Sigmoid colon (tissue), 7 donors: Measurements from ENCODE around the gene FBLN1. TPM values are rescaled to one million over a fixed set of nuclear protein-coding genes. Genes with fewer than 3 reads are reported as not detected.

ENCODE experiments used
- DNase-seq: peaks from one replicate; pipeline ENCODE4 v3.0.0-alpha.2; 2019
- H3K27ac ChIP-seq, 4 donors: fragments of 200-600 bp; sonication (generic); one replicate each; pipeline ENCODE4 v1.5.1; 2016 to 2019; ENCODE audit warnings: mild to moderate bottlenecking in 1 of 4
- H3K27me3 ChIP-seq, 3 donors: fragments of 200-600 bp; sonication (generic); one replicate each; pipeline ENCODE4 v1.5.1; 2019; ENCODE audit warnings: mild to moderate bottlenecking in 1 of 3
- H3K36me3 ChIP-seq, 4 donors: fragments of 200-600 bp; sonication (generic); one replicate each; pipeline ENCODE4 v1.5.1; 2016 to 2019
- H3K4me1 ChIP-seq, 4 donors: fragments of 200-600 bp; sonication (generic); one replicate each; pipeline ENCODE4 v1.5.1; 2017 to 2019
- H3K4me3 ChIP-seq, 4 donors: fragments of 200-600 bp; sonication (generic); one replicate each; pipeline ENCODE4 v1.5.1; 2017 to 2019; ENCODE audit warnings: mild to moderate bottlenecking in 2 of 4, moderate library complexity in 1 of 4
- H3K9me3 ChIP-seq, 4 donors: fragments of 200-600 bp in 3 of 4; sonication (generic) in 3 of 4; one replicate each; pipeline versions ENCODE4 v1.5.1 to v1.6.1; 2013 to 2019
- EP300 ChIP-seq, 4 donors: sonication (generic); formaldehyde crosslinking; IDR thresholded peaks; one replicate each; pipeline ENCODE4 v1.6.1; 2017; ENCODE audit warnings: antibody characterized with exemption in 4 of 4
- POLR2A ChIP-seq, 2 donors: fragments of 450-650 bp; IDR thresholded peaks; one replicate each; pipeline ENCODE4 v1.6.1; 2016; ENCODE audit warnings: antibody characterized with exemption in 2 of 2, mild to moderate bottlenecking in 2 of 2, moderate library complexity in 2 of 2
- POLR2AphosphoS5 ChIP-seq, 4 donors: sonication (generic); formaldehyde crosslinking; IDR thresholded peaks; one replicate each; pipeline ENCODE4 v1.6.1; 2017; ENCODE audit warnings: antibody characterized with exemption in 4 of 4
- WGBS, 2 donors: extraction: QIAGEN DNeasy Blood & Tissue Kit; methylation state at CpG; one replicate each; pipeline ENCODE4 v1.1.7; 2013; 5-methylcytosine and 5-hydroxymethylcytosine counted together
- intact Hi-C: fragments of 100-400 bp; cut with DNase I; formaldehyde crosslinking; loops from one replicate; pipeline ENCODE4 v1.15.1; 2023
- polyA plus RNA-seq, 3 donors: library from polyadenylated mRNA; stranded (reverse); fragments of 200-250 nt; gene quantifications; one replicate each; pipeline ENCODE4 v1.2.3, GENCODE V29; 2013
- total RNA-seq, 4 donors: library from RNA; depleted of rRNA; stranded (reverse); fragments of >200 nt; gene quantifications; one replicate each; pipeline ENCODE4 v1.1.0, GENCODE V29; 2016
- TF ChIP-seq, protein P1 (sequence below), 4 experiments: fragments of 450-650 bp in 3 of 4; fragments of 200-600 bp in 1 of 4; IDR thresholded peaks; one replicate each; pipeline ENCODE4 v1.5.1; 2016 to 2019; ENCODE audit warnings: antibody characterized with exemption in 4 of 4, mild to moderate bottlenecking in 3 of 4, moderate library complexity in 2 of 4
- donor health status: healthy with polysubstance abuse.
- donor health status: Bipolar disorder and iron deficiency.
- donor health status: healthy.

FBLN1 gene
- total and polyA plus RNA-seq, 7 donors, result 9.0 to 230 (median 123) TPM

DNA sequence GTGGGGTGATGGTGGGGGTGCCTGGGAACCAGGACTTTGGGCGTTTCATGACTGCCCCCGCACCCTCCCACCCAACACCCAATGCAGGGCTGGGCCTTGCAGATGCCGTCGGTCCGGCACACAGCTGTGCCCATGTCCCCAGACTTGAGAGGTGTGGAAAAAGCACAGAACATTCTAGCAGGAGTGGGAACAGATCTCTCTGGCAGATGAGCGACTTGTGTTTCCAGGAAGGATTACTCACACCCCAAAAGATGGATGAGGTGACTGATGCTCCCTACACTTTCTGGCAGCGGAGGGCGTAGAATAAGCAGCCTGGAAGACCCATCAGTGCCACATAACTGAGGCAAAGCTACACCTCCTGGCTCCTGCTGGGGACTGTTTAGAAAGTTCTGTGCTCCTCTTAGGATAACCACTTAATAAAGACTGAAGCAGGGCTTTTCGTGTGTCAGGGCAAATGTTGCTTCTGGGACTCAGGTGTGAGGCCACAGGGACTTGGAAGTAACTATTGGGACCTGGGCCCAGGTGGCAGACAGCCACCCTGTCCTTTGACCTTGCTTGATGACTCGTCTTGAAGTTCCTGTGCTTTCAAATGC, 24.2 kb downstream of the FBLN1 start:
- peaks cover 0 to 20% (median 5%) of the 10 kb centered on the region in 4 donors for H3K4me1 ChIP-seq
- no peak overlapping the region for H3K4me3 ChIP-seq
- H3K36me3 ChIP-seq, result peaks cover 0 to 9% (median 0%) of the 10 kb centered on the region in 4 donors
- TF ChIP-seq POLR2AphosphoS5 (IDR thresholded peaks at IDR 0.05) (peak in 2 of 4 donors; percentile 15 to 68), EP300 (IDR thresholded peaks at IDR 0.05) (peak in 1 of 4 donors; percentile 35), POLR2A (IDR thresholded peaks at IDR 0.05) (no peak)
- TF ChIP-seq, protein P1, sequence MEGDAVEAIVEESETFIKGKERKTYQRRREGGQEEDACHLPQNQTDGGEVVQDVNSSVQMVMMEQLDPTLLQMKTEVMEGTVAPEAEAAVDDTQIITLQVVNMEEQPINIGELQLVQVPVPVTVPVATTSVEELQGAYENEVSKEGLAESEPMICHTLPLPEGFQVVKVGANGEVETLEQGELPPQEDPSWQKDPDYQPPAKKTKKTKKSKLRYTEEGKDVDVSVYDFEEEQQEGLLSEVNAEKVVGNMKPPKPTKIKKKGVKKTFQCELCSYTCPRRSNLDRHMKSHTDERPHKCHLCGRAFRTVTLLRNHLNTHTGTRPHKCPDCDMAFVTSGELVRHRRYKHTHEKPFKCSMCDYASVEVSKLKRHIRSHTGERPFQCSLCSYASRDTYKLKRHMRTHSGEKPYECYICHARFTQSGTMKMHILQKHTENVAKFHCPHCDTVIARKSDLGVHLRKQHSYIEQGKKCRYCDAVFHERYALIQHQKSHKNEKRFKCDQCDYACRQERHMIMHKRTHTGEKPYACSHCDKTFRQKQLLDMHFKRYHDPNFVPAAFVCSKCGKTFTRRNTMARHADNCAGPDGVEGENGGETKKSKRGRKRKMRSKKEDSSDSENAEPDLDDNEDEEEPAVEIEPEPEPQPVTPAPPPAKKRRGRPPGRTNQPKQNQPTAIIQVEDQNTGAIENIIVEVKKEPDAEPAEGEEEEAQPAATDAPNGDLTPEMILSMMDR (IDR thresholded peaks at IDR 0.05), result no peak
- H3K9me3 ChIP-seq, result no peaks in the 10 kb centered on the region
- 80 to 84% methylated on average over 10 of the region's 10 CpGs for WGBS, 2 donors
- intact Hi-C loops, result no loop called here
- DNase-seq, result peak; percentile 86
- no peaks in the 10 kb centered on the region for H3K27me3 ChIP-seq
- peak overlapping the region; percentile 51 to 83 (median 62) for H3K27ac ChIP-seq

DNA sequence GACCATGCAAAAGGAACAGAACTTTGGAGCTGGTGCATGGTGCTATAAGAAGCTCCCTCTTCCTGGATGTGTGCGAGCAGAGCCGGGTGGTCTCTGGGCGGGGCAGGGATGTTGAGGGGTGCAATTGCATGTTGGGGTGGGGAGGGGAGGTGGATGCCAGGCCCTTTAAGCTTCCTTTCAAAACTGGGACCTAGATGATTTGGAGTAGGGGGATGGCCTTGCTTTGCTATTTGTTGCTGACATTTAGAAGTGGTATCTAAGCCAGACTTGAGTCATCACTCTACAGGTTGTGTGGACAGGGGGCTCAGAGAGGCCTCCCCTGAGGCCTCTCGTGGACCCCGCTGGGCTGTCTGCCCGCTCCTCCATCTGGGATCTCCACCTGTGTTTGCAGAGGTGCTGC, 24.8 kb downstream of the FBLN1 start:
- H3K4me3 ChIP-seq, result no peak overlapping the region
- WGBS, 2 donors, result 86 to 88% methylated on average over 6 of the region's 6 CpGs
- H3K27me3 ChIP-seq, result no peaks in the 10 kb centered on the region
- DNase-seq, result no peak
- peaks cover 0 to 5% (median 0%) of the 10 kb centered on the region in 4 donors for H3K36me3 ChIP-seq
- no peaks in the 10 kb centered on the region for H3K9me3 ChIP-seq
- intact Hi-C loops, result no loop called here
- peaks cover 0 to 20% (median 5%) of the 10 kb centered on the region in 4 donors for H3K4me1 ChIP-seq
- TF ChIP-seq POLR2AphosphoS5 (IDR thresholded peaks at IDR 0.05), result no peak
- TF ChIP-seq, protein P1 (IDR thresholded peaks at IDR 0.05), result no peak
- no peak for TF ChIP-seq EP300 (IDR thresholded peaks at IDR 0.05)
- TF ChIP-seq POLR2A (IDR thresholded peaks at IDR 0.05), result no peak
- peak overlapping the region; percentile 51 to 83 (median 62) for H3K27ac ChIP-seq

DNA sequence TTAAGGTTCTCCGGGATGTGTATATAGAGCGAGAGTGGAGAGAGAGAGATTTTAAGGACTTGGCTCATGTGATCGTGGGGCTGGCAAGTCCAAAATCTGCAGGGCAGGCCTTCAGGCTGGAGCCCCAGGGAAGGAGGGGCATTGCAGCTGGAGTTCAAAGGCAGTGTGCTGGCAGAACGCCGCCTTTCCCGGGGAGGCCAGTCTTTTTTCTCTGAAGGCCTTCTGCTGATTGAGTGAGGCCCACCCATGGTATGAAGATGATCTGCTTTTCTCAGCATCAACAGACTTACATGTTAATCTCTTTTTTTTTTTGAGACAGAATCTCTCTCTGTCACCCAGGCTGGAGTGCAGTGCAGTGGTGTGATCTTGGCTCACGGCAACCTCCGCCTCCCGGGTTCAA, 25.4 kb downstream of the FBLN1 start:
- peaks cover 0 to 3% (median 0%) of the 10 kb centered on the region in 4 donors for H3K36me3 ChIP-seq
- WGBS, 2 donors, result 82 to 89% methylated on average over 9 of the region's 9 CpGs
- no peaks in the 10 kb centered on the region for H3K9me3 ChIP-seq
- no peak for TF ChIP-seq EP300 (IDR thresholded peaks at IDR 0.05)
- TF ChIP-seq POLR2AphosphoS5 (IDR thresholded peaks at IDR 0.05), result no peak
- H3K27ac ChIP-seq, result peak overlapping the region in 3 of 4 donors; percentile 2 to 83 (median 63)
- no peak for DNase-seq
- no peaks in the 10 kb centered on the region for H3K27me3 ChIP-seq
- H3K4me1 ChIP-seq, result peaks cover 0 to 20% (median 5%) of the 10 kb centered on the region in 4 donors
- H3K4me3 ChIP-seq, result no peak overlapping the region
- intact Hi-C loops, result no loop called here

DNA sequence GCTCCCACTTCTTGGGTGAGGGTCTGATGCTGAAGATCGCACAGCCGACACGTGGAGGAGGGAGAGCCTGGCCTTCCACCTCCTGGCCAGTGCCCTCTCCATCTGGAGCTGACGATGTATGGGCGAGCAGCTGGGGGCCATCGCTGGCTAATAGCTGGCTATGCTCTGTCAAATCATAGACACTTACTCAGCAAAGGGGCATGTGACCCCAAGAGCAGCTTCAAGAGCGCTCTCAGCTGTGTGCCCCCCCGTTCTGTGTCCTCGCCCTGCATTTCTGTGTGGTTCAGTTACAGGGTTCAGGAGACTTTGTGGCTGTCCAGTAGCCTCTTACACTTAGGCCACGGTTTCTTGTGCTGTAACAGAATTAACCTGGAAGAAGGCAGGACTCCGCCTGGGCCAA, 26.4 kb downstream of the FBLN1 start:
- 85 to 89% methylated on average over 11 of the region's 11 CpGs for WGBS, 2 donors

DNA sequence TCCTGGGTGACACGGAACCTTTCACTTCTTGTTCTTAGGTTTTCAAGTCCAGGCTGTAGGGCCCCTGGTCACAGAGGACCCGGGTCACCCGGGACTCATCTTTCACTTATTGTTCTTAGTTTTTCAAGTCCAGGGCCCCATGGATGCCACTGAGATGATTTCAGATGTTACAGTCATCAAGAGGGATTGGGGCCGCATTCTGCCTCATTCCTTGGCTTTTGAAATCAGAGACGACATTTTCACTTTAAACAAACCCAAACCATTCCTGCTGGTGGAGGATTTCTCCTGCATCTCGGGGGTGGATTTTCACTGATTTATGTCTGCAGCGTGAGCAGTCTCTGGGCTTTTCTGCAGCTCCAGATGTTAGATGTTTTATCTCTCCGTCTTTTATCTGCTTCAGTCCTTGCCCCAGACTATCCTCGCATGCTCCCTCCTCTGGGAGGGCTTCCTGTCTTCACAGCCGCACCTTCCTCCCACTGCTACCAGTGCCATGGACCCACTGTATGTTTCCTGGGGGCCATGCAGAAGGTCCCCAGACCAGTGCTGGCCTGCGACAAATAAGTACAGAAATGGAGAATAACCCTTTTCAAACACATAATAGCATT, 27.4 kb downstream of the FBLN1 start:
- Histone ChIP-seq H3K9me3 (no peaks in the 10 kb centered on the region), H3K4me3 (no peak overlapping the region), H3K36me3 (no peaks in the 10 kb centered on the region), H3K4me1 (peaks cover 0 to 37% (median 19%) of the 10 kb centered on the region in 4 donors), H3K27me3 (no peaks in the 10 kb centered on the region), H3K27ac (peak overlapping the region in 3 of 4 donors; percentile 37 to 83 (median 42))
- 81 to 84% methylated on average over 11 of the region's 11 CpGs for WGBS, 2 donors
- intact Hi-C loops, result no loop called here
- TF ChIP-seq, protein P1 (IDR thresholded peaks at IDR 0.05), result no peak
- TF ChIP-seq POLR2AphosphoS5 (IDR thresholded peaks at IDR 0.05) (no peak), EP300 (IDR thresholded peaks at IDR 0.05) (no peak), POLR2A (IDR thresholded peaks at IDR 0.05) (no peak)
- DNase-seq, result no peak

More for the DNA sequence above, 26.4 kb downstream of the FBLN1 start:
- TF ChIP-seq, protein P1 (IDR thresholded peaks at IDR 0.05), result no peak
- TF ChIP-seq POLR2AphosphoS5 (IDR thresholded peaks at IDR 0.05), result no peak
- no peak for TF ChIP-seq EP300 (IDR thresholded peaks at IDR 0.05)
- no peak for TF ChIP-seq POLR2A (IDR thresholded peaks at IDR 0.05)
- H3K4me1 ChIP-seq, result peaks cover 0 to 27% (median 10%) of the 10 kb centered on the region in 4 donors
- peak overlapping the region; percentile 36 to 83 (median 40) for H3K27ac ChIP-seq
- DNase-seq, result no peak
- no peaks in the 10 kb centered on the region for H3K36me3 ChIP-seq
- no peaks in the 10 kb centered on the region for H3K27me3 ChIP-seq
- intact Hi-C loops, result no loop called here
- no peak overlapping the region for H3K4me3 ChIP-seq
- no peaks in the 10 kb centered on the region for H3K9me3 ChIP-seq
